Calu3 (cell line): ENCODE measurements around the gene FNIP1. TPM values are rescaled to one million over a fixed set of nuclear protein-coding genes. Genes with fewer than 3 reads are reported as not detected.

Source experiments
- BruUV-seq: library from RNA; stranded (reverse); fragments of 400-500 nt; replicated peaks from 2 replicates; lab custom pipeline; 2021; lab: Mats Ljungman, UMichigan
- CTCF ChIA-PET: fragments of 300-600 bp; sonication (Branson Sonifier 250); formaldehyde crosslinking; loops from one replicate; lab custom pipeline; 2022; ENCODE audit warnings: antibody characterized with exemption; lab: Charles Lee
- DNase-seq: peaks from one replicate; pipeline ENCODE4 v3.0.0; 2022
- H3K27ac Mint-ChIP-seq: one replicate; pipeline ENCODE4 v1.8.0; 2022; ENCODE audit warnings: mixed read lengths; ENCODE audit not compliant: unreplicated experiment
- H3K27me3 Mint-ChIP-seq: one replicate; pipeline ENCODE4 v1.8.0; 2022; ENCODE audit warnings: mixed read lengths; ENCODE audit not compliant: unreplicated experiment
- H3K36me3 Mint-ChIP-seq: one replicate; pipeline ENCODE4 v1.8.0; 2022; ENCODE audit warnings: mild to moderate bottlenecking, moderate library complexity, mixed read lengths; ENCODE audit not compliant: insufficient read depth, unreplicated experiment
- H3K4me1 Mint-ChIP-seq: one replicate; pipeline ENCODE4 v1.8.0; 2022; ENCODE audit warnings: mild to moderate bottlenecking, low read depth, mixed read lengths; ENCODE audit not compliant: unreplicated experiment
- H3K4me3 Mint-ChIP-seq: one replicate; pipeline ENCODE4 v1.8.0; 2022; ENCODE audit warnings: mild to moderate bottlenecking, low read depth, moderate library complexity, mixed read lengths; ENCODE audit not compliant: unreplicated experiment
- H3K9me3 Mint-ChIP-seq: one replicate; pipeline ENCODE4 v1.8.0; 2022; ENCODE audit warnings: low read depth, mixed read lengths; ENCODE audit not compliant: unreplicated experiment
- intact Hi-C: fragments of 100-400 bp; cut with micrococcal nuclease; formaldehyde crosslinking; loops from one replicate; pipeline ENCODE4 v1.10.0; 2022; ENCODE audit not compliant: unreplicated experiment
- total RNA-seq: library from RNA; stranded (reverse); gene quantifications from 2 replicates; pipeline ENCODE4 v1.2.3, GENCODE V29; 2022
- TF ChIP-seq, protein P1 (sequence below): fragments of 200-600 bp; IDR thresholded peaks from one replicate; pipeline ENCODE4 v1.8.0; 2022; ENCODE audit warnings: antibody characterized with exemption; ENCODE audit not compliant: unreplicated experiment

Gene FNIP1
- total RNA-seq, 1 experiment from 2014 or later, result 46.0 TPM

GRCh38 chr5:131647048-131647769 is 149.6 kb downstream of the FNIP1 start:
- intact Hi-C loops, result no loop called here
- Mint-ChIP-seq H3K4me1 (no peaks in the 10 kb centered on the region), H3K9me3 (no peaks in the 10 kb centered on the region), H3K27ac (no peak overlapping the region), H3K4me3 (no peak overlapping the region), H3K36me3 (peaks cover 49% of the 10 kb centered on the region), H3K27me3 (no peaks in the 10 kb centered on the region)
- BruUV-seq, result no TSS peak
- no peak for DNase-seq
- TF ChIP-seq, protein P1, sequence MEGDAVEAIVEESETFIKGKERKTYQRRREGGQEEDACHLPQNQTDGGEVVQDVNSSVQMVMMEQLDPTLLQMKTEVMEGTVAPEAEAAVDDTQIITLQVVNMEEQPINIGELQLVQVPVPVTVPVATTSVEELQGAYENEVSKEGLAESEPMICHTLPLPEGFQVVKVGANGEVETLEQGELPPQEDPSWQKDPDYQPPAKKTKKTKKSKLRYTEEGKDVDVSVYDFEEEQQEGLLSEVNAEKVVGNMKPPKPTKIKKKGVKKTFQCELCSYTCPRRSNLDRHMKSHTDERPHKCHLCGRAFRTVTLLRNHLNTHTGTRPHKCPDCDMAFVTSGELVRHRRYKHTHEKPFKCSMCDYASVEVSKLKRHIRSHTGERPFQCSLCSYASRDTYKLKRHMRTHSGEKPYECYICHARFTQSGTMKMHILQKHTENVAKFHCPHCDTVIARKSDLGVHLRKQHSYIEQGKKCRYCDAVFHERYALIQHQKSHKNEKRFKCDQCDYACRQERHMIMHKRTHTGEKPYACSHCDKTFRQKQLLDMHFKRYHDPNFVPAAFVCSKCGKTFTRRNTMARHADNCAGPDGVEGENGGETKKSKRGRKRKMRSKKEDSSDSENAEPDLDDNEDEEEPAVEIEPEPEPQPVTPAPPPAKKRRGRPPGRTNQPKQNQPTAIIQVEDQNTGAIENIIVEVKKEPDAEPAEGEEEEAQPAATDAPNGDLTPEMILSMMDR, result no peak
- CTCF ChIA-PET, result interaction anchor here (0.6 to 0.7 kb wide), 3 partner anchors 12 to 273 kb away, joined by 3 to 4 read pairs (median 3); no protein-coding TSS in a partner anchor

- DNase-seq, result no peak
- Mint-ChIP-seq H3K36me3 (peaks cover 35% of the 10 kb centered on the region), H3K27ac (no peak overlapping the region), H3K9me3 (no peaks in the 10 kb centered on the region), H3K27me3 (no peaks in the 10 kb centered on the region), H3K4me1 (no peaks in the 10 kb centered on the region), H3K4me3 (no peak overlapping the region)
- TF ChIP-seq, protein P1, result no peak
- intact Hi-C loops, result no loop called here
- CTCF ChIA-PET, result interaction anchor here (0.6 kb wide), 1 partner anchor 346 kb away, joined by 5 read pairs; no protein-coding TSS in a partner anchor
- BruUV-seq, result no TSS peak
Observed at GRCh38 chr5:131644822-131645221, 152.0 kb downstream of the FNIP1 start.

DNA sequence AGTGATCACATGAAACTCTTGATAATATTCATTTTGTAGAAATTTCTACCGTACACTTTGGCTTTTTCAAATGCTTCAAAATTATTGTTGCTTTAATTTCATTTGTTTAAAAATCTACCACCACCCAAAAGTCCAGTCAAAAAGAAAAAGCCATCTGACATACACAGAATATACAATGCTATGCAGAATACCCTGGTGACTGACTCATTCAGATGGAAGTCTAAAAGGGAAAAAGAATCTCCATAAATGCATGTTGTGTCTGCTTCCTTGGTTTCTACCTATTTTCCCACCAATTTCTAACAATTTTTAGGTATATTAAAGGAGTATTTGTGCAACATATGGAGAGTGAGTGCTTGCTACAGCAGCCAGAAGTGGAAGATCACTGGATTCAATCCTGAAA is 152.4 kb downstream of the FNIP1 start:
- Mint-ChIP-seq H3K27me3 (no peaks in the 10 kb centered on the region), H3K4me3 (no peak overlapping the region), H3K27ac (no peak overlapping the region), H3K9me3 (no peaks in the 10 kb centered on the region), H3K36me3 (peaks cover 32% of the 10 kb centered on the region), H3K4me1 (no peaks in the 10 kb centered on the region)
- BruUV-seq, result no TSS peak
- DNase-seq, result no peak
- TF ChIP-seq, protein P1, result no peak
- intact Hi-C loops, result no loop called here
- CTCF ChIA-PET, result interaction anchor here (0.6 kb wide), 1 partner anchor 347 kb away, joined by 5 read pairs; no protein-coding TSS in a partner anchor

DNA sequence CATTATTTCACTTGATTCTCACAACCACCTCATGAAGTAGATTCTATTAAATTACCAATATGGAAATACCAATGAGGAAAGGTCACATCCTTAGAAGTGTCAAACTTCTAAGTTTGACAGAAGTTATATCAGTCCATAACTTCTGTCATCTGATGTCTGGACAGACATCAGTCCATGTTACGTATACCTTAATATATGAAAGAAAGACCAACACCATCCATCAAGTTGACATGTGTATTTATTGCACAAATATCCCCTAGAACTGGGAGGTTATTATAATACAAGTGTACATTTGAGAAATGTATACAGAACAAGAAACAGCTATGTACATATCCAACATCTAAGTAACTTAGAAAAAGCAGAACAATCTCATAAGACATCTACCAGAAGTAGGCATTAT is 155.3 kb downstream of the FNIP1 start:
- Mint-ChIP-seq H3K4me3 (no peak overlapping the region), H3K4me1 (no peaks in the 10 kb centered on the region), H3K9me3 (no peaks in the 10 kb centered on the region), H3K27ac (no peak overlapping the region), H3K36me3 (peaks cover 16% of the 10 kb centered on the region), H3K27me3 (no peaks in the 10 kb centered on the region)
- TF ChIP-seq, protein P1, result no peak
- intact Hi-C loops, result no loop called here
- no peak for DNase-seq
- BruUV-seq, result no TSS peak
- CTCF ChIA-PET, result no interaction called here
